NCI-H748 (cell line): ENCODE results near the gene BCAS4.

Experiments
- DNase-seq: peaks from one replicate; lab custom pipeline; 2025; ENCODE audit not compliant: unreplicated experiment; lab: John Stamatoyannopoulos, UW

The BCAS4 gene

GRCh38 chr20:50852085-50852484 lies 57.2 kb downstream of the BCAS4 start:
- no peak for DNase-seq

GRCh38 chr20:50854506-50855249 lies 59.8 kb downstream of the BCAS4 start:
- no peak for DNase-seq

GRCh38 chr20:50855498-50856474 lies 60.9 kb downstream of the BCAS4 start:
- DNase-seq = no peak

DNA sequence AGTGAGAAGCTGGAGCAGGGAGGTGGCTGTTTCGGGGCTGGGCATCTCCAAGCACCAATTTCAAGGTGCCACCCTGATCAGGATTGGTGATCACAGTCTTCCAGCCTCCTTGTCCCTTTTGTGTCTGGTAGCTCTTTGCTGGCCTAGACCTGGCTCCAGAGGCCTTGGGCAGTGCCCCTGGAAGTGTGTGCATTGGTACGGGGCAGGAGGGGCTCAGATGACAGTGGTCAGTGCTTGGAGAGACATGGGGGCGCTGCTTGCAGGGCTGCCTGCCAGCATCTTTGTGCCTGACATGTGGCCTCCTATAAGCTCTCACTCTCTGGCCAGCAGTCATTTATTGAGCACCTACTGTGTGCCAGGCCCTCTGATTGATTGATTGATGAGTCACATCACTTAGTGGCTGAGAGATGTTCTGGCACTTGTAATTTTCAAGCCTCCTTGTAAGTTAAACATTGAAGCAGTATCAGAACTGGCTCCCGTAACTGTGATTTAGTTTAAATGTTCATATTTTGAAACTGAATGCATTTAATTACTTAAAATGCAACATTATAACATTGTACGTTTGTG lies 61.7 kb downstream of the BCAS4 start:
- no peak for DNase-seq

DNA sequence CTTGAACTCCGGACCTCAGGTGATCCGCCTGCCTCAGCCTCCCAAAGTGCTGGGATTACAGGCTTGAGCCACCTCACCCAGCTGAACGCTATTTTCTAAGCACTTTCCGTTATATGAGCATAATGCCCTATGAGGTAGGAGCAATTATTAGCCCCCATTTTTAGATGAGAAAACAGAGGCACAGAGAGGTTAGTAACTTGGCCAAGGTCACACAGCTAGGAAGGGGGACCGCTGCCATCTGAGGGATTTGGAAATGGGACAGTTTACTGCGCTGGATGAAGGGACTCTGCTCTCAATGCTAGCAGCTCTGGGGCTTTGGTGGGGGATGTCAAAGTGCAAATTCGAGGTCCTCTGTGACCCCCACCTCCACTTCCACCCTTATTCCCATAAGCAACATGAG lies 62.5 kb downstream of the BCAS4 start:
- no peak for DNase-seq

DNA sequence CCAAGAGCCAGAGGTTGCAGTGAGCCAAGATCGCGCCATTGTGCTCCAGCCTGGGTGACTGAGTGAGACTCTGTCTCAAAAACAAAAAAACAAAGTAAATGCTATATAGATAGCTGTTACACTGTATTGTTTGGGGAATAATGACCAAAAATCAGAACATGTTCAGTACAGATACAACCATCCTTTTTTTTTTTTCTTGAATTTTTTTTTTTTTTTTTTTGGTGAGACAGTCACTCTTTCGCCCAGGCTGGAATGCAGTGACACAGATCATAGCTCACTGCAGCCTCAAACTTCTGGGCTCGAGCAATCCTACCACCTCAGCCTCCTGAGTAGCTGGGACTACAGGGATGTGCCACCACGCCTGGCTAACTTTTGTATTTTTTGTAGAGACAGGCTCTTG lies 63.7 kb downstream of the BCAS4 start:
- no peak for DNase-seq

- no peak for DNase-seq
These were observed 64.3 kb downstream of the BCAS4 start for GRCh38 chr20:50859161-50859560.

DNA sequence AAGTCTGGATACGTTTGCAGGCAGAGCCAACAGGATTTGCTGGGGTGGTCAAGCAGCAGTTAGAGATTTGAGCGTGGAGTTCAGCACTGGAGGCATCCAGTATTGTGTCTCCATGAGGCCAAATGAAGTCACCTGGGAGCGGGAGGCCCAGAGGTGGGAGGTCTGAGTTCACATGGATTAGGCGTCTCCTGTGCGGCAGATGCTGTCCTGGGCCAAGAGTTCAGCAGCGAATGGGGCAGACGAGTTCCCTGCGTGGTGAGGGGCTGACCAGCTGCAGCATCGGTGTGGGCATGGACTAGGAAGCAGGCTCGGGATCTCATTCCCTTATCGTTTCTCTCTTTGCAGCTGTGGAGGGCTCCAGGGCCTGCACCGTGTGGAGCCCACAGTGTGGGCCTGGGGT lies 66.2 kb downstream of the BCAS4 start:
- DNase-seq = no peak

DNA sequence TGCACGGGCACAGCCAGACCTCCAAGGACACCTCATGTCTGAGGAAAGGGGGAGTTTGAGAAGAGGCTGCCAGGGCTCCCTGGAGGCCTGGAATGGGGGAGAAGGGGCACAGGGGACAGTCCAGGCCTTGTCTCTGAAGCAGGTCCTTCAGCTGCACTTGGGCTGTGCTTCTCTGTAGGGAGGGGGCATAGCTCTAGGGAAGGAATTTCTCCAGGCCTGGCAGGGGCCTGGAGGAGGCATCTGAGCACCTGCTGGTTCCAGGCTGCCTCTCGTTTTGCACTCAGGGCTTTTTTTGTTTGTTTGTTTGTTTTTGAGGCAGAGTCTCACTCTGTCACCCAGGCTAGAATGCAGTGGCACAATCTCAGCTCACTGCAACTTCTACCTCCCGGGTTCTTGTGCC lies 67.7 kb downstream of the BCAS4 start:
- no peak for DNase-seq

DNA sequence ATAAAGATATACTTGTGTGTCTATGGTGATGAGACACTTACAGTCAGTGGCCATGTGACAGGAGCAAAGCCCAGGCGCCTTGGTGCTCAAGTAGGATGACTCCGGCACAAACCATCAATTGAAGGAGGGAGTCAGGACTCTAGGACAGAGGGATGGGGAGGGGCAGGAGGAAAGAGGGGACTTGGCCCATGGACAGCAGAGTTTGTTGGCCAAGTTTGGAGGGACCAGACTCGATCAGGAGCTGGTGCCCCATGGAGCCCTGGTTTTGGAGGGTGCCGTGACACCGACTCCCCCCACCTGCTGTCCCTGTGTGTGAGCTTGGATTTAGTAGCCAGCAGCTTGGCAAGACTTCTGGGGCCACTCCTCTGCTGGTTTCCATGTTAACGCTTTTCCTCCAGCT lies 70.3 kb downstream of the BCAS4 start:
- no peak for DNase-seq

DNA sequence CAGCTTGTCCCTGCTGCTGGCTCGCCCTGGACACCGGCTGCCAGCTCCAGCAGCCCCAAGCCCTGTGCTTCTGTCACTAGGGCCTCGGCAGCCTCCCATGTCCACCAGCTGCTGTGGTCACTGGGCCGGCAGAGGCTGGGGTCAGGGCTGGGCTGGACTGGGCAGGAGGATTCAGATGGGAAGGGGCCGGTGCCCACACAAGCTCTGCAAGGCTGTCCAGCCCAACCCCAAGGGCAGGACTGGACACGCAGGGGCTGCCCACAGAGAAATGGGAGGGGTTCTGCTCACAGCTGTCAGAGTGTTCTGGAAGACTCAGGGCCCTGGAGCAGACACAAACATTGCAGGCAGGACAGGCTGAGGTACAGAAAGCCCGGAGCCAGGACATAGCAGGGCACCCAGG lies 70.7 kb downstream of the BCAS4 start:
- no peak for DNase-seq

GRCh38 chr20:50866036-50866685 lies 71.3 kb downstream of the BCAS4 start:
- DNase-seq = no peak

GRCh38 chr20:50866831-50867230 lies 72.0 kb downstream of the BCAS4 start:
- DNase-seq = no peak

DNA sequence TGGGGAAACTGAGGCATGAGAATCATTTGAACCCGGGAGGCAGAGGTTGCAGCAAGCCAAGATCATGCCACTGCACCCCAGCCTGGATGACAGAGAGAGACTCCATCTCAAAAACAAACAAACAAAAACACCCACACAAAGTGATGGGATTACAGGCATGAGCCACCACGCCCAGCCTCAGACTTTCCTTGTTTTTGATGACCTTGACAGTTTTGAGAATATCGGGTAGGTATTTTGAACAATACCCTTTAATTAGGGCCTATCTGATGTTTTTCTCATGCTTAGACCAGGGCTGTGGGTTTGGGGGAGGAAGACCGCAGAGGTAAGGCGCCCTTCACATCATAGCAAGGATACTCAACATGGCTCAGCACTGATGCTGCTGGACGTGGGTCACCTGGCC lies 72.9 kb downstream of the BCAS4 start:
- no peak for DNase-seq

- DNase-seq = no peak
These were observed 73.9 kb downstream of the BCAS4 start for GRCh38 chr20:50868509-50869495.

- no peak for DNase-seq
These were observed 75.8 kb downstream of the BCAS4 start for GRCh38 chr20:50870561-50871161.

GRCh38 chr20:50872560-50873425 lies 77.9 kb downstream of the BCAS4 start:
- DNase-seq = no peak

DNA sequence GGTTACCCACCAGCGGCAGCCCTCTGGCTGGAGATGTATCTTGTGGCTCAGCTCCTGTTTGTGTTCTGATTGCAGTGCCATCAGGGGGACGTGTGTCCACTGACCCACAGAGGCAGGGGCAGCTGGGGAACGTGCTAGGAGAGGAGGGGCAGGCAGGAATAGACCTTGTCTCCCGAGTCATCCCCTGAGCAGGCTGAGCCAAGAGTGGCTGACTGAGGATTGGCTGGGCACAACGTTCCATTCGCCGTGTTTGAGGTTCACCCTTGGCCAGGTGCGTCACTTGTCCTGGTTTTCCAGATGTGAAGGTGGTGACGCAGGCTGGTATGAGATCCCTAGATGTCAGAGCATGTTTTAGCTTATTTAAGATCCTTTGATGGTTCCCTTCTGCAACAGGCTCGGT lies 78.7 kb downstream of the BCAS4 start:
- DNase-seq = no peak
